ENCODE data around the gene TNS3. TPM values are rescaled to one million over a fixed set of nuclear protein-coding genes. Genes with fewer than 3 reads are reported as not detected.
"Not testable (repeated sequence)": the region's sequence is repeated elsewhere in the genome, so short reads cannot be mapped to it uniquely, and the experiment has no call there.

Gene TNS3
- total and polyA plus RNA-seq, 2 of the 13 experiments (the other 11 are each of a cell fraction or from before 2014, with no cell fraction given) = 52.9 to 55.7 TPM

- Histone ChIP-seq H3K36me3 (replicated peaks in 1 of 2; ENCODE audit: control insufficient read depth in 1 of 2, insufficient read depth in 2 of 2, low read length in 2 of 2) (no peaks in the 10 kb centered on the region), H3K9me3 (ENCODE audit: low read length) (no peaks in the 10 kb centered on the region), H3K9ac (ENCODE audit: insufficient read depth, low read depth, low read length) (peak overlapping the region; percentile 34), H3K27ac (ENCODE audit: extremely low read length, insufficient read depth, low read length) (peak overlapping the region; percentile 87), H4K20me1 (ENCODE audit: insufficient read depth, low read length) (no peaks in the 10 kb centered on the region), H3K79me2 (ENCODE audit: insufficient read depth, low read length) (no peaks in the 10 kb centered on the region), H3K4me2 (ENCODE audit: low read depth, low read length) (peak overlapping the region; percentile 68), H3K27me3 (ENCODE audit: control insufficient read depth in 1 of 2, insufficient read depth in 2 of 2, low read length in 2 of 2) (no peaks in the 10 kb centered on the region), H3K4me3 (replicated peaks in 1 of 3; ENCODE audit: insufficient read depth in 1 of 3, low read depth in 2 of 3, low read length in 3 of 3) (peak overlapping the region in 1 of 3 experiments; percentile 41; a peak in 1 of 6 replicates), H2AFZ (ENCODE audit: low read length) (no peak overlapping the region), H3K4me1 (ENCODE audit: insufficient read depth, low read length) (peaks cover 97% of the 10 kb centered on the region)
- TF ChIP-seq RELA (CRISPR knock-in tag; IDR thresholded peaks at IDR 0.05) = no peak
- peak; percentile 95 for TF ChIP-seq ZNF121 (CRISPR knock-in tag; IDR thresholded peaks at IDR 0.05)
- peak; percentile 37 for ATAC-seq
- ChIA-PET CTCF (ENCODE audit: low intra/inter-chr PET ratio, low total read pairs) (no interaction called here), POLR2A (interaction anchor here (1.0 to 2.6 kb wide), 13 partner anchors 10 to 338 kb away, joined by 3 to 15 read pairs (median 4); partner anchors contain the start of gene TNS3)
- in situ Hi-C loops (cut with HindIII; ENCODE audit: extremely low pct_ligation_motif_present, low pct_unique_long_range_greater_than_20kb) (no loop called here), intact Hi-C loops (cut with micrococcal nuclease; ENCODE audit: unreplicated experiment) (loop anchor here (2.0 to 10.0 kb wide), 4 partner anchors 18 to 210 kb away; no protein-coding TSS in a partner anchor)
- FAIRE-seq = no peak
- no peak for DNase-seq (ENCODE audit: low spot score)
- BruUV-seq (replicated peaks) = no TSS peak
- WGBS (ENCODE audit: low lambda C conversion rate) = 26% methylated on average over 3 of the region's 3 CpGs
Observed at GRCh38 chr7:47604496-47604890, 22.6 kb upstream of the TNS3 start.

- CTCF ChIA-PET (ENCODE audit: low intra/inter-chr PET ratio, low total read pairs); H4K20me1 ChIP-seq (ENCODE audit: insufficient read depth, low read length); DNase-seq (ENCODE audit: low spot score); H3K27me3 ChIP-seq (ENCODE audit: control insufficient read depth in 1 of 2, insufficient read depth in 2 of 2, low read length in 2 of 2); H3K36me3 ChIP-seq (replicated peaks in 1 of 2; ENCODE audit: control insufficient read depth in 1 of 2, insufficient read depth in 2 of 2, low read length in 2 of 2); H2AFZ ChIP-seq (ENCODE audit: low read length); H3K79me2 ChIP-seq (ENCODE audit: insufficient read depth, low read length); in situ Hi-C loops (cut with HindIII; ENCODE audit: extremely low pct_ligation_motif_present, low pct_unique_long_range_greater_than_20kb); BruUV-seq (replicated peaks); H3K4me3 ChIP-seq (replicated peaks in 1 of 3; ENCODE audit: insufficient read depth in 1 of 3, low read depth in 2 of 3, low read length in 3 of 3); ATAC-seq; H3K9me3 ChIP-seq (ENCODE audit: low read length); H3K4me2 ChIP-seq (ENCODE audit: low read depth, low read length); H3K9ac ChIP-seq (ENCODE audit: insufficient read depth, low read depth, low read length): not testable (repeated sequence)
- peak; percentile 50 for FAIRE-seq
- WGBS (ENCODE audit: low lambda C conversion rate) = 95% methylated on average over 13 of the region's 13 CpGs
- intact Hi-C loops (cut with micrococcal nuclease; ENCODE audit: unreplicated experiment) = loop anchor here (2.0 to 10.0 kb wide), 4 partner anchors 19 to 211 kb away; no protein-coding TSS in a partner anchor
- peaks cover 88% of the 10 kb centered on the region for H3K4me1 ChIP-seq (ENCODE audit: insufficient read depth, low read length)
- peak; percentile 69 for TF ChIP-seq NFYB (CRISPR knock-in tag; IDR thresholded peaks at IDR 0.05)
- TF ChIP-seq NFYC (CRISPR knock-in tag; IDR thresholded peaks at IDR 0.05) = peak; percentile 65; the same call in 1 of the 2 replicates
- 0 out of 2 replicates have a peak, but pooled peaks have one; percentile 18 for TF ChIP-seq POGZ (CRISPR knock-in tag; IDR thresholded peaks at IDR 0.05)
- POLR2A ChIA-PET = interaction anchor here (0.7 to 2.6 kb wide), 7 partner anchors 12 to 183 kb away, joined by 3 to 15 read pairs (median 4); no protein-coding TSS in a partner anchor
- H3K27ac ChIP-seq (ENCODE audit: extremely low read length, insufficient read depth, low read length) = peak overlapping the region; percentile 87
Observed at GRCh38 chr7:47603514-47604255, 21.8 kb upstream of the TNS3 start.

All from HepG2 (cell line).